Loucy (cell line): ENCODE results near the gene APEX1.

Source experiments
- H2AFZ ChIP-seq: fragments of 200-600 bp; sonication (generic); 2 replicates; pipeline ENCODE4 v1.6.0; 2016; ENCODE audit warnings: antibody characterized with exemption, mild to moderate bottlenecking, low read length, moderate library complexity
- H3F3A ChIP-seq: fragments of 200-600 bp; 2 replicates; pipeline ENCODE4 v1.6.0; 2016; ENCODE audit warnings: antibody characterized with exemption, low read depth, mild to moderate bottlenecking
- H3K27me3 ChIP-seq: fragments of 200-600 bp; sonication (generic); 2 replicates; pipeline ENCODE4 v1.6.1; 2014; ENCODE audit warnings: low read length, mild to moderate bottlenecking; ENCODE audit not compliant: insufficient read depth, poor library complexity, severe bottlenecking
- H3K36me3 ChIP-seq: fragments of 200-600 bp; sonication (generic); 2 replicates; pipeline ENCODE4 v1.6.1; 2016; ENCODE audit warnings: low read length; ENCODE audit not compliant: insufficient read depth
- H3K4me1 ChIP-seq: fragments of 200-600 bp; sonication (generic); 2 replicates; pipeline ENCODE4 v1.5.1; 2014; ENCODE audit warnings: low read length, mild to moderate bottlenecking; ENCODE audit not compliant: insufficient read depth, poor library complexity, severe bottlenecking
- H3K4me2 ChIP-seq: fragments of 200-600 bp; sonication (generic); 2 replicates; pipeline ENCODE4 v1.6.0; 2014; ENCODE audit warnings: antibody characterized with exemption, low read length, low read depth, mild to moderate bottlenecking; ENCODE audit not compliant: poor library complexity, severe bottlenecking
- H3K4me3 ChIP-seq: fragments of 200-600 bp; sonication (generic); 2 replicates; pipeline ENCODE4 v1.5.1; 2014; ENCODE audit warnings: low read length, mild to moderate bottlenecking, mixed read lengths; ENCODE audit not compliant: poor library complexity, severe bottlenecking
- H3K79me2 ChIP-seq: fragments of 200-600 bp; sonication (generic); 2 replicates; pipeline ENCODE4 v1.6.1; 2014; ENCODE audit warnings: low read length; ENCODE audit not compliant: insufficient read depth
- H3K9ac ChIP-seq: fragments of 200-600 bp; sonication (generic); 2 replicates; pipeline ENCODE4 v1.6.0; 2014; ENCODE audit warnings: mild to moderate bottlenecking, low read depth, low read length, moderate library complexity; ENCODE audit not compliant: poor library complexity, severe bottlenecking
- H3K9me2 ChIP-seq: fragments of 200-600 bp; sonication (generic); replicated peaks from 2 replicates; pipeline ENCODE4 v1.6.1; 2016; ENCODE audit warnings: low read depth, low read length, mixed read lengths
- H3K9me3 ChIP-seq: fragments of 200-600 bp; sonication (generic); 2 replicates; pipeline ENCODE4 v1.6.1; 2014; ENCODE audit warnings: mild to moderate bottlenecking, antibody characterized with exemption, low read length, low read depth; ENCODE audit not compliant: insufficient read depth
- H4K20me1 ChIP-seq: fragments of 200-600 bp; sonication (generic); 2 replicates; pipeline ENCODE4 v1.6.0; 2014; ENCODE audit warnings: antibody characterized with exemption, low read length, mild to moderate bottlenecking; ENCODE audit not compliant: insufficient read depth, poor library complexity, severe bottlenecking
- EZH2phosphoT487 ChIP-seq: fragments of 200-600 bp; IDR thresholded peaks from 2 replicates; pipeline ENCODE4 v1.6.1; 2018; ENCODE audit warnings: antibody characterized with exemption, mild to moderate bottlenecking, moderate library complexity, borderline replicate concordance
- TF ChIP-seq, protein P1 (sequence below): fragments of 200-600 bp; sonication (generic); conservative IDR thresholded peaks from 2 replicates; pipeline ENCODE4 v1.5.1; 2014; ENCODE audit warnings: mild to moderate bottlenecking, antibody characterized with exemption, low read length

Gene APEX1

DNA sequence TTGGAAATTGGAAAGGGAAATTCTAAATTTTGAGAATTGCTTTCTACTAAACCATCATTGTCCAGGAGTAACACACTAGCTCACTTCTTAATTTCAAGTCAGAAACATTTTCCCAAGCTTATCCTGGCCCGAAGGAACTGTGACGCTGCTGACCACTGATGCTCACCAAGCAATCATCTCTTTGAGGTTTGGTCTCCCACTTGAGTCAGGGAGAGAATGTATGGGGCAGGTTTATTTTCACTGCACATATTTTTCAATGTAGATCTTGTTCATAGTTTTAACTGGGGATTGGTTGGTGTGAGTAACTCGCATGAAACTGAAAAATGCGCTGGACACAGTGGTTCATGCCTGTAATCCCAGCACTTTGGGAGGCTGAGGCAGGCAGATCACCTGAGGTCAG, 37.5 kb downstream of the APEX1 start:
- TF ChIP-seq EZH2phosphoT487, result no peak
- TF ChIP-seq, protein P1, sequence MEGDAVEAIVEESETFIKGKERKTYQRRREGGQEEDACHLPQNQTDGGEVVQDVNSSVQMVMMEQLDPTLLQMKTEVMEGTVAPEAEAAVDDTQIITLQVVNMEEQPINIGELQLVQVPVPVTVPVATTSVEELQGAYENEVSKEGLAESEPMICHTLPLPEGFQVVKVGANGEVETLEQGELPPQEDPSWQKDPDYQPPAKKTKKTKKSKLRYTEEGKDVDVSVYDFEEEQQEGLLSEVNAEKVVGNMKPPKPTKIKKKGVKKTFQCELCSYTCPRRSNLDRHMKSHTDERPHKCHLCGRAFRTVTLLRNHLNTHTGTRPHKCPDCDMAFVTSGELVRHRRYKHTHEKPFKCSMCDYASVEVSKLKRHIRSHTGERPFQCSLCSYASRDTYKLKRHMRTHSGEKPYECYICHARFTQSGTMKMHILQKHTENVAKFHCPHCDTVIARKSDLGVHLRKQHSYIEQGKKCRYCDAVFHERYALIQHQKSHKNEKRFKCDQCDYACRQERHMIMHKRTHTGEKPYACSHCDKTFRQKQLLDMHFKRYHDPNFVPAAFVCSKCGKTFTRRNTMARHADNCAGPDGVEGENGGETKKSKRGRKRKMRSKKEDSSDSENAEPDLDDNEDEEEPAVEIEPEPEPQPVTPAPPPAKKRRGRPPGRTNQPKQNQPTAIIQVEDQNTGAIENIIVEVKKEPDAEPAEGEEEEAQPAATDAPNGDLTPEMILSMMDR, result no peak
- H2AFZ ChIP-seq, result no peak overlapping the region
- no peaks in the 10 kb centered on the region for H4K20me1 ChIP-seq
- no peak overlapping the region for H3K4me3 ChIP-seq
- H3F3A ChIP-seq, result no peaks in the 10 kb centered on the region
- H3K27me3 ChIP-seq, result no peaks in the 10 kb centered on the region
- no peaks in the 10 kb centered on the region for H3K9me2 ChIP-seq
- no peaks in the 10 kb centered on the region for H3K36me3 ChIP-seq
- H3K4me1 ChIP-seq, result peaks cover 52% of the 10 kb centered on the region
- no peak overlapping the region for H3K4me2 ChIP-seq
- no peak overlapping the region for H3K9ac ChIP-seq
- no peaks in the 10 kb centered on the region for H3K79me2 ChIP-seq
- no peaks in the 10 kb centered on the region for H3K9me3 ChIP-seq

DNA sequence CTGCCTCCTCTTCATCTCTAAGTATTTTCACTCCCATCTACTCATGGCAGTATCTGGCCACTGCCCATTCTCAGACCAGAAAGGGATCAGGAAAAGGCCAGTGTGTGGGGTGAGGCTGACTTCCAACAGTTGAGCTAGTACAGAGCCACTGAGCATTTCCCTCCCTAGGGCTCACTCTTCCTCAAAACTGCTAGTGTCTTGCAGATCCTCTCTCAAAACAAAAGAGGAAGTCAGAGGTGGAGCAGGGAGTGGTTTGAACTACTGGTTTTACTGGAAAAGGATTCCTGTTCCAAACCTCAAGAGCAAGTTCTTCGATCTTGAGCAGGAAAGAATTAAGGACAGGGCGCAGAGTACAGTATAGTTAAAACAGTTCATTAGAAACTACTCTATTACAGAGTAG, 38.6 kb downstream of the APEX1 start:
- H3F3A ChIP-seq, result peaks cover 3% of the 10 kb centered on the region; the same call in 1 of the 2 replicates
- no peak for TF ChIP-seq EZH2phosphoT487
- TF ChIP-seq, protein P1, result no peak
- no peaks in the 10 kb centered on the region for H3K9me2 ChIP-seq
- no peaks in the 10 kb centered on the region for H3K36me3 ChIP-seq
- H3K27me3 ChIP-seq, result no peaks in the 10 kb centered on the region
- H3K4me3 ChIP-seq, result no peak overlapping the region
- H4K20me1 ChIP-seq, result no peaks in the 10 kb centered on the region
- no peak overlapping the region for H3K4me2 ChIP-seq
- no peaks in the 10 kb centered on the region for H3K79me2 ChIP-seq
- peak overlapping the region; percentile 87 for H2AFZ ChIP-seq
- H3K9me3 ChIP-seq, result no peaks in the 10 kb centered on the region
- H3K9ac ChIP-seq, result no peak overlapping the region
- peaks cover 52% of the 10 kb centered on the region for H3K4me1 ChIP-seq

- H3K9ac ChIP-seq, result no peak overlapping the region
- H3K4me2 ChIP-seq, result no peak overlapping the region
- TF ChIP-seq, protein P1, result no peak
- TF ChIP-seq EZH2phosphoT487, result no peak
- H3F3A ChIP-seq, result peaks cover 13% of the 10 kb centered on the region; the same call in 1 of the 2 replicates
- H3K4me1 ChIP-seq, result peaks cover 55% of the 10 kb centered on the region
- H3K36me3 ChIP-seq, result no peaks in the 10 kb centered on the region
- H4K20me1 ChIP-seq, result no peaks in the 10 kb centered on the region
- no peaks in the 10 kb centered on the region for H3K27me3 ChIP-seq
- H3K9me3 ChIP-seq, result no peaks in the 10 kb centered on the region
- no peaks in the 10 kb centered on the region for H3K79me2 ChIP-seq
- no peaks in the 10 kb centered on the region for H3K9me2 ChIP-seq
- no peak overlapping the region for H3K4me3 ChIP-seq
- 0 out of 2 replicates have a peak overlapping the region, but pooled peaks have one; percentile 43 for H2AFZ ChIP-seq
Observed at GRCh38 chr14:20494935-20495766, 40.1 kb downstream of the APEX1 start.
